DOHH2 (cell line): ENCODE measurements around the gene PPP1R15A.
"Not testable (repeated sequence)": the region's sequence is repeated elsewhere in the genome, so short reads cannot be mapped to it uniquely, and the experiment has no call there.

Experiments
- H3F3A ChIP-seq: fragments of 200-600 bp; sonication (generic), shearing (Covaris generic); 2 replicates; pipeline ENCODE4 v1.6.0; 2016; ENCODE audit warnings: antibody characterized with exemption, mild to moderate bottlenecking; ENCODE audit not compliant: control insufficient read depth, insufficient read depth
- H3K27ac ChIP-seq: fragments of 200-600 bp; sonication (generic); 2 replicates; pipeline ENCODE4 v1.5.1; 2014; ENCODE audit warnings: low read depth, mild to moderate bottlenecking, low read length, moderate library complexity
- H3K27me3 ChIP-seq: fragments of 200-600 bp; sonication (generic); 2 replicates; pipeline ENCODE4 v1.6.1; 2014; ENCODE audit warnings: mild to moderate bottlenecking, low read length, mixed read lengths; ENCODE audit not compliant: control insufficient read depth
- H3K36me3 ChIP-seq: fragments of 200-600 bp; sonication (generic); 2 replicates; pipeline ENCODE4 v1.6.1; 2014; ENCODE audit warnings: mild to moderate bottlenecking, low read length, moderate library complexity, mixed read lengths; ENCODE audit not compliant: control insufficient read depth
- H3K4me1 ChIP-seq: fragments of 200-600 bp; sonication (generic); 2 replicates; pipeline ENCODE4 v1.6.1; 2014; ENCODE audit warnings: mild to moderate bottlenecking, low read length, mixed read lengths; ENCODE audit not compliant: control insufficient read depth
- H3K4me2 ChIP-seq: fragments of 200-600 bp; sonication (generic); 2 replicates; pipeline ENCODE4 v1.6.0; 2014; ENCODE audit warnings: mild to moderate bottlenecking, low read length, moderate library complexity
- H3K4me3 ChIP-seq: fragments of 200-600 bp; sonication (generic); 2 replicates; pipeline ENCODE4 v1.5.1; 2014; ENCODE audit warnings: mild to moderate bottlenecking, low read length, mixed read lengths
- H3K79me2 ChIP-seq: fragments of 200-600 bp; sonication (generic); 2 replicates; pipeline ENCODE4 v1.6.1; 2014; ENCODE audit warnings: mild to moderate bottlenecking, low read length, mixed read lengths; ENCODE audit not compliant: control insufficient read depth
- H3K9me2 ChIP-seq: fragments of 200-600 bp; sonication (generic); replicated peaks from 2 replicates; pipeline ENCODE4 v1.6.1; 2014; ENCODE audit warnings: mild to moderate bottlenecking, low read length, mixed read lengths; ENCODE audit not compliant: control insufficient read depth
- H3K9me3 ChIP-seq: fragments of 200-600 bp; sonication (generic); 2 replicates; pipeline ENCODE4 v1.6.1; 2014; ENCODE audit warnings: antibody characterized with exemption, low read length, mixed read lengths; ENCODE audit not compliant: control insufficient read depth, insufficient read depth
- H4K20me1 ChIP-seq: fragments of 200-600 bp; sonication (generic); 2 replicates; pipeline ENCODE4 v1.6.0; 2014; ENCODE audit warnings: low read depth, mild to moderate bottlenecking, antibody characterized with exemption, low read length, moderate library complexity; ENCODE audit not compliant: control insufficient read depth, insufficient read depth
- CTCF ChIP-seq: fragments of 200-600 bp; sonication (generic); IDR thresholded peaks from one replicate; pipeline ENCODE4 v1.5.1; 2014; ENCODE audit warnings: antibody characterized with exemption, mild to moderate bottlenecking, low read depth, low read length; ENCODE audit not compliant: poor library complexity, severe bottlenecking
- EZH2phosphoT487 ChIP-seq: fragments of 200-600 bp; sonication (generic); IDR thresholded peaks from 2 replicates; pipeline ENCODE4 v1.6.1; 2017; ENCODE audit warnings: borderline replicate concordance, mild to moderate bottlenecking, antibody characterized with exemption, low read length, moderate library complexity, mixed read lengths

PPP1R15A gene

GRCh38 chr19:48918071-48918470 lies 45.9 kb downstream of the PPP1R15A start:
- no peak for TF ChIP-seq CTCF
- no peak for TF ChIP-seq EZH2phosphoT487
- Histone ChIP-seq H3K4me1 (peaks cover 23% of the 10 kb centered on the region), H4K20me1 (no peaks in the 10 kb centered on the region), H3K79me2 (no peaks in the 10 kb centered on the region), H3K4me3 (peak overlapping the region; percentile 66), H3K4me2 (peak overlapping the region; percentile 74), H3F3A (peaks cover 8% of the 10 kb centered on the region; the same call in 1 of the 2 replicates), H3K36me3 (peaks cover 39% of the 10 kb centered on the region), H3K27me3 (no peaks in the 10 kb centered on the region), H3K9me2 (no peaks in the 10 kb centered on the region), H3K9me3 (no peaks in the 10 kb centered on the region), H3K27ac (peak overlapping the region; percentile 89)

GRCh38 chr19:48918801-48919247 lies 46.6 kb downstream of the PPP1R15A start:
- Histone ChIP-seq H3K36me3 (peaks cover 34% of the 10 kb centered on the region), H3K9me3 (no peaks in the 10 kb centered on the region), H3K27ac (peak overlapping the region; percentile 89), H3K27me3 (no peaks in the 10 kb centered on the region), H3K79me2 (no peaks in the 10 kb centered on the region), H3K4me1 (peaks cover 23% of the 10 kb centered on the region), H3K9me2 (no peaks in the 10 kb centered on the region), H3F3A (peaks cover 8% of the 10 kb centered on the region; the same call in 1 of the 2 replicates), H4K20me1 (no peaks in the 10 kb centered on the region), H3K4me3 (peak overlapping the region; percentile 66), H3K4me2 (peak overlapping the region; percentile 74)
- TF ChIP-seq CTCF (no peak), EZH2phosphoT487 (no peak)

GRCh38 chr19:48919271-48919670 lies 47.0 kb downstream of the PPP1R15A start:
- not testable (repeated sequence) for H3K27me3 ChIP-seq
- H3K36me3 ChIP-seq: peaks cover 31% of the 10 kb centered on the region

GRCh38 chr19:48920949-48921348 lies 48.7 kb downstream of the PPP1R15A start:
- no peaks in the 10 kb centered on the region for H3K9me2 ChIP-seq
- H3K27me3 ChIP-seq: no peaks in the 10 kb centered on the region
- peaks cover 23% of the 10 kb centered on the region for H3K36me3 ChIP-seq
- no peaks in the 10 kb centered on the region for H4K20me1 ChIP-seq
- H3K4me2 ChIP-seq: no peak overlapping the region
- no peaks in the 10 kb centered on the region for H3K9me3 ChIP-seq
- no peaks in the 10 kb centered on the region for H3K79me2 ChIP-seq
- H3F3A ChIP-seq: peaks cover 3% of the 10 kb centered on the region; the same call in 1 of the 2 replicates
- no peak overlapping the region for H3K4me3 ChIP-seq
- no peak for TF ChIP-seq EZH2phosphoT487
- TF ChIP-seq CTCF: no peak
- no peak overlapping the region for H3K27ac ChIP-seq
- H3K4me1 ChIP-seq: peaks cover 23% of the 10 kb centered on the region

More at GRCh38 chr19:48919271-48919670, 47.0 kb downstream of the PPP1R15A start:
- not testable (repeated sequence) for H3K9me2 ChIP-seq, H3F3A ChIP-seq, H3K9me3 ChIP-seq, H3K4me3 ChIP-seq, H3K27ac ChIP-seq, H4K20me1 ChIP-seq, H3K79me2 ChIP-seq, H3K4me2 ChIP-seq
- peaks cover 23% of the 10 kb centered on the region for H3K4me1 ChIP-seq
